22Rv1 (cell line): ENCODE measurements around the gene TXNRD2.

Experiments used
- H3K27ac ChIP-seq: fragments of 450-650 bp; 2 replicates; pipeline ENCODE4 v1.5.1; 2017
- CTCF ChIP-seq: fragments of 450-650 bp; IDR thresholded peaks from 2 replicates; pipeline ENCODE4 v1.5.1; 2017; ENCODE audit warnings: mild to moderate bottlenecking
- ZFX ChIP-seq: fragments of 450-650 bp; IDR thresholded peaks from 2 replicates; pipeline ENCODE4 v1.6.1; 2017; ENCODE audit warnings: antibody characterized with exemption, borderline replicate concordance

TXNRD2 gene

DNA sequence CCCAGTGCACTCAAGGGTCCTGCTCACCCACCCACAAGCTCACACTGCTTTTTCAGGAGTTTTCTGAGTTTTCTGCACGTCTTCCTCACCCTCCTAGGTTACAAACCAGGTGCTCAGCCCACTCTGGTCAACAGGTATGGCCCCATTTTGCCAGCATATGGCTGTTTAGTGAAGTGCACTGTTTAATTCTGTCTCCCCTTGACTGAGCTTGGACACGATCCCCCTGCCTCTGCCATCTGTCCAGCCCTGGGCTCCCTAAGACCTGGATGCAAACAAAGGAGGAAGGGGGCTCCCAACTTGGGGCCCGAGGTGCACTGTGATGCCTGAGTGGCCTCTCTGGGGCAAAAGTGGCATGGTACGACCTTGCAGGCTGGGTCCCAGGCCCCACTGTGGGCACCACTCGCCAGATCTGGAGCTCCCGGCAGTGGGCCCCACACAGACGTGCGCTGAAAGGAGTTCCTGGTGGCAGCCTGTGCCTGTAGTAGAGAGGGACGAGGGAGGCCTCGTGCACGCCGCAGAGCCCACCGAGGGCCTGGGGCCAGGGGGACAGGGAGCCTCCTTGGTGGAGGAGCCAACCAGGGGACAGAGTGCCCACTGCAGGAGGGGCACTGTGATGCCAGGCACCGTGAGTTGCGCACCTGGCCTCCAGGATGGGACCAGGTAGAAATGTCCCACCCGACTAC, 37.3 kb downstream of the TXNRD2 start:
- TF ChIP-seq CTCF (no peak), ZFX (no peak)
- no peak overlapping the region for H3K27ac ChIP-seq

- no peak overlapping the region for H3K27ac ChIP-seq
- TF ChIP-seq CTCF (no peak), ZFX (no peak)
Measured at GRCh38 chr22:19903513-19903912, 38.1 kb downstream of the TXNRD2 start.

- no peak overlapping the region for H3K27ac ChIP-seq
- TF ChIP-seq CTCF (no peak), ZFX (no peak)
Measured at GRCh38 chr22:19903031-19903430, 38.6 kb downstream of the TXNRD2 start.

- TF ChIP-seq ZFX (no peak), CTCF (no peak)
- no peak overlapping the region for H3K27ac ChIP-seq
Measured at GRCh38 chr22:19902245-19902715, 39.3 kb downstream of the TXNRD2 start.

GRCh38 chr22:19901577-19902244, 39.9 kb downstream of the TXNRD2 start:
- TF ChIP-seq CTCF (no peak), ZFX (no peak)
- H3K27ac ChIP-seq: no peak overlapping the region

DNA sequence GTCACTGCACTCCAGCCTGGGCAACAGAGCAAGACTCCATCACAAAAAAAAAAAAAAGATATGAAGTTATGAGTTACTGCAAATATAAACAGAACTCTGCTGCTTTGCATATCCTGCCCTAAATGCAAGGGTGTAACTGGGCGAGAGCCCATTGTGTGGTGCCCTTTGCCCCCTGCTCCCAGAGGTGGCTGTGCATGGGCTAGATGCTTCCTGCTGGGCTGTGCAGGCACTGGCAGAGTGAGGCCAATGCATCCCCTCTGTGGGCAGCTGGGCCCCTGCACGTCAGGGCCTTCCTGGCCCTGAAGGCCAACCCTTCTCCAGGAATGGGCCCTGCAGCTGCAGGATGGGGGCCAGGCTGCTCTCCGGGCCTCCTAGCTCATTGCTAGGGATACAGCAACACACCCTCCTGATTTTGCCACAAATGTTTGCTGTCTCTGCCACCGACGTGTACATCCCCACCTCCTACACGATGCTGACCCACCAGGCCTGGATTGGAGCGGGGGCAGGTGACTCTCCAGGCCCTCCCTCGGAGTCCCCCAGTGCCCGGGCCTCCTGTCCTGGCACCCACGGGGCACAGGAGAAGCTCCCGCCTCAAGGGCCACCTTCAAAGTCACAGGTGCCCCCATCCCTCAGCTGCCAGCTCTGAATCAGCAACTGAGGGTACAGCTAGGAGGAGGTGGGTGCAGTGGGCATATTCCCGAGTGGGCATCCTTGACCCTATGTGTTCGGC, 40.7 kb downstream of the TXNRD2 start:
- no peak overlapping the region for H3K27ac ChIP-seq
- no peak for TF ChIP-seq CTCF
- no peak for TF ChIP-seq ZFX
